Lower leg skin (tissue), 3 donors: ENCODE measurements around the gene ABHD5.

Experiments
- CTCF ChIP-seq, 3 donors: fragments of 450-650 bp; IDR thresholded peaks; one replicate each; pipeline ENCODE4 v1.5.1; 2016; ENCODE audit warnings: antibody characterized with exemption in 3 of 3, mild to moderate bottlenecking in 3 of 3, moderate library complexity in 2 of 3
- POLR2A ChIP-seq, 2 donors: fragments of 450-650 bp; IDR thresholded peaks; one replicate each; pipeline ENCODE4 v1.6.1; 2016 to 2017; ENCODE audit warnings: antibody characterized with exemption in 2 of 2, mild to moderate bottlenecking in 1 of 2, moderate library complexity in 1 of 2

- no peak for TF ChIP-seq CTCF (IDR thresholded peaks at IDR 0.05)
- TF ChIP-seq POLR2A (IDR thresholded peaks at IDR 0.05) = no peak
These were observed 43.9 kb downstream of the ABHD5 start for GRCh38 chr3:43734685-43735084.
